Right lobe of liver (tissue), 6 donors: ENCODE data around the gene TEPSIN. TPM values are rescaled to one million over a fixed set of nuclear protein-coding genes. Genes with fewer than 3 reads are reported as not detected.

Experiments used
- ATAC-seq, 4 donors: fragments of 200-7000 bp; cut with Tn5 transposase; one replicate each; pipeline ENCODE4 v1.9.1; 2020; ENCODE audit warnings: mild to moderate bottlenecking in 4 of 4, moderate library complexity in 4 of 4
- DNase-seq, 3 donors: peaks; one replicate each; pipeline ENCODE4 v3.0.0-alpha.2; 2020
- H3K27ac ChIP-seq, 3 donors: fragments of 200-600 bp; one replicate each; pipeline ENCODE4 v1.8.0; 2022
- H3K27me3 ChIP-seq, 2 donors: fragments of 200-600 bp; one replicate each; pipeline ENCODE4 v1.8.0; 2022
- H3K36me3 ChIP-seq, 4 donors: fragments of 200-600 bp; sonication (generic) in 1 of 4; one replicate each; pipeline versions ENCODE4 v1.5.1 to v1.8.0; 2017 to 2022; ENCODE audit warnings: control low read depth in 1 of 4
- H3K4me1 ChIP-seq, 4 donors: fragments of 200-600 bp; sonication (generic) in 1 of 4; one replicate each; pipeline versions ENCODE4 v1.5.1 to v1.8.0; 2017 to 2022; ENCODE audit warnings: control low read depth in 1 of 4
- H3K4me3 ChIP-seq, 3 donors: fragments of 200-600 bp; one replicate each; pipeline ENCODE4 v1.8.0; 2022
- H3K9me3 ChIP-seq, 4 donors: fragments of 200-600 bp; sonication (generic) in 1 of 4; one replicate each; pipeline versions ENCODE4 v1.5.1 to v1.8.0; 2017 to 2022; ENCODE audit warnings: control low read depth in 1 of 4
- POLR2A ChIP-seq: fragments of 450-650 bp; IDR thresholded peaks from one replicate; pipeline ENCODE4 v1.6.1; 2017; ENCODE audit warnings: antibody characterized with exemption, mild to moderate bottlenecking
- WGBS: methylation state at CpG from one replicate; pipeline ENCODE4 v1.1.6; 2018; ENCODE audit warnings: low coverage, low lambda C conversion rate; ENCODE audit not compliant: insufficient coverage; ENCODE audit errors: missing lambda C conversion rate; 5-methylcytosine and 5-hydroxymethylcytosine counted together
- intact Hi-C, 2 donors: fragments of 100-400 bp; cut with DNase I; formaldehyde crosslinking; loops; one replicate each; pipeline versions ENCODE4 v1.11.2 to v1.14.1; 2022
- total RNA-seq, 6 experiments: library from RNA; depleted of rRNA in 2 of 6; stranded (reverse); fragments of >200 nt in 2 of 6; fragmentation: NEBNext Ultra II Directional in 3 of 6; extraction: Animal tissue kit (Norgen Biotek cat#: 25700) in 3 of 6; gene quantifications; one replicate each; pipeline versions ENCODE4 v1.1.0 to v1.2.4, GENCODE V29; 2016 to 2023
- TF ChIP-seq, protein P1 (sequence below), 4 donors: fragments of 200-600 bp in 3 of 4; fragments of 450-650 bp in 1 of 4; IDR thresholded peaks; one replicate each; pipeline versions ENCODE4 v1.5.1 to v1.8.0; 2016 to 2022; ENCODE audit warnings: antibody characterized with exemption in 4 of 4, mild to moderate bottlenecking in 2 of 4
- donor health status: DM: no; HTN: yes; CAD: no.
- donor health status: DM: no; HTN: no; CAD: no.
- donor health status: DM: no; HTN: no; CAD: no.
- donor health status: DM: no; HTN: yes; CAD: no.
- donor health status: DM: no; HTN: yes; CAD: no.

The TEPSIN gene
- total RNA-seq, 6 experiments from 2014 or later: 11.9 to 27.6 (median 18.1) TPM

GRCh38 chr17:81212365-81212764 lies 26.5 kb downstream of the TEPSIN start:
- no peak for DNase-seq
- intact Hi-C loops: no loop called here
- 96% methylated on average over 3 of the region's 9 CpGs for WGBS

DNA sequence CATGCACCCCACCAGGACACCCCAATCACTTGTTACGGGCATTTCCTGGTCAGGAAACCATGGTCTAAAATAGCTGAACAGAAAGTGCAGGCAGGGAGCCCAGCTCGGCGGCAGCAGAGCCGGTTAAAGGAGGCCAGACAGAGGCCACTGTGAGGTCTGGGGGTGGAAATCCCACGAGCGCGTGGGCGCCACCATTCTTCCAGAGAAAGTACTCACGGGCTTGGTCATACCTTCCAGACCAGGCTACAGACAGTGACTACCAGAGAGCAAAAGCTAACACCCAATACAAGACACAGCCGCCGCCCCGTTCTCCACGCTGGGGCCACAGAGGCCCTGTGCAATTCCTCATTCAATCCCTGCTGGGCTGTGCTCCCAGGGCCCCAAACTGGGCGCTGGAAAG lies 28.0 kb downstream of the TEPSIN start:
- Histone ChIP-seq H3K4me1 (no peaks in the 10 kb centered on the region), H3K9me3 (no peaks in the 10 kb centered on the region), H3K4me3 (no peak overlapping the region), H3K27ac (no peak overlapping the region), H3K36me3 (no peaks in the 10 kb centered on the region), H3K27me3 (no peaks in the 10 kb centered on the region)
- intact Hi-C loops: no loop called here
- TF ChIP-seq, protein P1, sequence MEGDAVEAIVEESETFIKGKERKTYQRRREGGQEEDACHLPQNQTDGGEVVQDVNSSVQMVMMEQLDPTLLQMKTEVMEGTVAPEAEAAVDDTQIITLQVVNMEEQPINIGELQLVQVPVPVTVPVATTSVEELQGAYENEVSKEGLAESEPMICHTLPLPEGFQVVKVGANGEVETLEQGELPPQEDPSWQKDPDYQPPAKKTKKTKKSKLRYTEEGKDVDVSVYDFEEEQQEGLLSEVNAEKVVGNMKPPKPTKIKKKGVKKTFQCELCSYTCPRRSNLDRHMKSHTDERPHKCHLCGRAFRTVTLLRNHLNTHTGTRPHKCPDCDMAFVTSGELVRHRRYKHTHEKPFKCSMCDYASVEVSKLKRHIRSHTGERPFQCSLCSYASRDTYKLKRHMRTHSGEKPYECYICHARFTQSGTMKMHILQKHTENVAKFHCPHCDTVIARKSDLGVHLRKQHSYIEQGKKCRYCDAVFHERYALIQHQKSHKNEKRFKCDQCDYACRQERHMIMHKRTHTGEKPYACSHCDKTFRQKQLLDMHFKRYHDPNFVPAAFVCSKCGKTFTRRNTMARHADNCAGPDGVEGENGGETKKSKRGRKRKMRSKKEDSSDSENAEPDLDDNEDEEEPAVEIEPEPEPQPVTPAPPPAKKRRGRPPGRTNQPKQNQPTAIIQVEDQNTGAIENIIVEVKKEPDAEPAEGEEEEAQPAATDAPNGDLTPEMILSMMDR (IDR thresholded peaks at IDR 0.05): no peak
- TF ChIP-seq POLR2A: no peak
- DNase-seq (no peak), ATAC-seq (peak in 1 of 4 donors; percentile 23)
- WGBS: 48% methylated on average over 6 of the region's 14 CpGs

More at GRCh38 chr17:81212365-81212764, 26.5 kb downstream of the TEPSIN start:
- Histone ChIP-seq H3K4me1 (no peaks in the 10 kb centered on the region), H3K27ac (no peak overlapping the region), H3K9me3 (no peaks in the 10 kb centered on the region), H3K36me3 (no peaks in the 10 kb centered on the region), H3K4me3 (no peak overlapping the region), H3K27me3 (no peaks in the 10 kb centered on the region)
- TF ChIP-seq POLR2A: no peak
- TF ChIP-seq, protein P1 (IDR thresholded peaks at IDR 0.05): no peak
- ATAC-seq: peak in 2 of 4 donors; percentile 17 to 20

GRCh38 chr17:81210466-81210865 lies 28.4 kb downstream of the TEPSIN start:
- intact Hi-C loops: no loop called here
- 68% methylated on average over 10 of the region's 10 CpGs for WGBS
- H3K36me3 ChIP-seq: no peaks in the 10 kb centered on the region
- no peaks in the 10 kb centered on the region for H3K27me3 ChIP-seq
- ATAC-seq: no peak
- no peak overlapping the region for H3K27ac ChIP-seq
- H3K4me1 ChIP-seq: no peaks in the 10 kb centered on the region
- DNase-seq: no peak
- TF ChIP-seq, protein P1 (IDR thresholded peaks at IDR 0.05): no peak
- TF ChIP-seq POLR2A: no peak
- H3K9me3 ChIP-seq: no peaks in the 10 kb centered on the region
- H3K4me3 ChIP-seq: no peak overlapping the region

GRCh38 chr17:81209141-81209540 lies 29.7 kb downstream of the TEPSIN start:
- DNase-seq: no peak

More at GRCh38 chr17:81209141-81209540, 29.7 kb downstream of the TEPSIN start:
- intact Hi-C loops: no loop called here
- no peak for TF ChIP-seq POLR2A
- TF ChIP-seq, protein P1 (IDR thresholded peaks at IDR 0.05): no peak
- Histone ChIP-seq H3K9me3 (no peaks in the 10 kb centered on the region), H3K4me3 (no peak overlapping the region), H3K4me1 (no peaks in the 10 kb centered on the region), H3K27me3 (no peaks in the 10 kb centered on the region), H3K27ac (no peak overlapping the region), H3K36me3 (no peaks in the 10 kb centered on the region)
- 80% methylated on average over 1 of the region's 16 CpGs for WGBS
- no peak for ATAC-seq
